Endothelial cell of umbilical vein (primary cell): ENCODE data around the gene BLTP3B. TPM values are rescaled to one million over a fixed set of nuclear protein-coding genes. Genes with fewer than 3 reads are reported as not detected.

Experiments
- BruUV-seq: library from RNA; stranded (reverse); fragments of 400-500 nt; replicated peaks from 2 replicates; lab custom pipeline; 2021; lab: Mats Ljungman, UMichigan
- CTCF ChIA-PET: fragments of 300-600, 350-600 bp; sonication (Branson Sonifier 250); formaldehyde crosslinking; loops from one replicate; lab custom pipeline; 2021; ENCODE audit warnings: antibody characterized with exemption, inconsistent platforms; lab: Charles Lee
- POLR2A ChIA-PET: fragments of 300-600, 350-600 bp; sonication (Branson Sonifier 250); formaldehyde crosslinking; loops from one replicate; lab custom pipeline; 2021; ENCODE audit warnings: antibody characterized with exemption, inconsistent platforms; lab: Charles Lee
- DNase-seq: peaks from one replicate; pipeline ENCODE4 v3.0.0-alpha.2; 2011; ENCODE audit warnings: low read depth, low spot score
- FAIRE-seq: peaks from 2 replicates; lab custom pipeline; 2011; peaks lifted over from hg19 to GRCh38; lab: Jason Lieb, UNC
- H2AFZ ChIP-seq: 2 replicates; pipeline ENCODE4 v1.6.0; 2012; ENCODE audit warnings: low read depth, low read length, control low read depth, inconsistent platforms
- H3K27ac ChIP-seq: 2 replicates; pipeline ENCODE4 v1.5.1; 2011; ENCODE audit warnings: low read depth, mild to moderate bottlenecking, control low read depth, low read length, moderate library complexity; ENCODE audit not compliant: insufficient read depth
- H3K27me3 ChIP-seq, 2 experiments: 2 replicates each; pipeline versions ENCODE4 v1.6.0 to v1.6.1; 2011; ENCODE audit warnings: low read length in 2 of 2, mixed read lengths in 1 of 2; ENCODE audit not compliant: control insufficient read depth in 2 of 2, insufficient read depth in 2 of 2
- H3K36me3 ChIP-seq, 2 experiments: 2 replicates in 1 of 2; 3 replicates in 1 of 2; pipeline ENCODE4 v1.5.1; 2011; ENCODE audit warnings: low read length in 2 of 2, mild to moderate bottlenecking in 1 of 2, moderate library complexity in 1 of 2; ENCODE audit not compliant: control insufficient read depth in 2 of 2, insufficient read depth in 2 of 2; ENCODE audit errors: extremely low read depth in 1 of 2
- H3K4me1 ChIP-seq: 3 replicates; pipeline ENCODE4 v1.5.1; 2011; ENCODE audit warnings: mild to moderate bottlenecking, low read length; ENCODE audit not compliant: control insufficient read depth, insufficient read depth; ENCODE audit errors: extremely low read depth
- H3K4me2 ChIP-seq: 2 replicates; pipeline ENCODE4 v1.6.1; 2011; ENCODE audit warnings: low read length, control low read depth, mixed read lengths; ENCODE audit not compliant: insufficient read depth
- H3K4me3 ChIP-seq, 3 experiments: fragments of 200-600 bp in 1 of 3; sonication (generic), shearing (Covaris generic) in 1 of 3; replicated peaks in 1 of 3; 2 replicates each; pipeline ENCODE4 v1.5.1; 2011 to 2016; ENCODE audit warnings: control low read depth in 3 of 3, low read length in 3 of 3, mild to moderate bottlenecking in 2 of 3, inconsistent platforms in 1 of 3, low read depth in 1 of 3, moderate library complexity in 1 of 3; ENCODE audit not compliant: insufficient read depth in 1 of 3
- H3K79me2 ChIP-seq: 2 replicates; pipeline ENCODE4 v1.6.0; 2012; ENCODE audit warnings: low read length, inconsistent platforms; ENCODE audit not compliant: control insufficient read depth, insufficient read depth
- H3K9ac ChIP-seq: replicated peaks from 2 replicates; pipeline ENCODE3; 2011; ENCODE audit warnings: low read length, control low read depth; ENCODE audit not compliant: insufficient read depth; ENCODE audit errors: extremely low read depth
- H3K9me1 ChIP-seq: replicated peaks from 3 replicates; pipeline ENCODE4 v1.6.0; 2011; ENCODE audit warnings: mild to moderate bottlenecking, low read length; ENCODE audit not compliant: control insufficient read depth, insufficient read depth; ENCODE audit errors: extremely low read depth
- H3K9me3 ChIP-seq: replicated peaks from 2 replicates; pipeline ENCODE4 v1.5.1; 2012; ENCODE audit warnings: low read length, inconsistent platforms; ENCODE audit not compliant: control insufficient read depth, insufficient read depth
- H4K20me1 ChIP-seq: replicated peaks from 2 replicates; pipeline ENCODE3; 2011; ENCODE audit warnings: mild to moderate bottlenecking, low read length; ENCODE audit not compliant: control insufficient read depth, insufficient read depth; ENCODE audit errors: extremely low read depth
- EZH2 ChIP-seq: IDR thresholded peaks from 2 replicates; pipeline ENCODE4 v1.6.1; 2012; ENCODE audit warnings: borderline replicate concordance, low read depth, mild to moderate bottlenecking, moderate library complexity, low read length, inconsistent platforms; ENCODE audit not compliant: severe bottlenecking
- FOS ChIP-seq: IDR thresholded peaks from 2 replicates; pipeline ENCODE4 v1.6.1; 2011; ENCODE audit warnings: mild to moderate bottlenecking, low read length, moderate library complexity, borderline replicate concordance; ENCODE audit not compliant: insufficient read depth
- GATA2 ChIP-seq: IDR thresholded peaks from 2 replicates; pipeline ENCODE4 v1.7.0; 2011; ENCODE audit warnings: low read depth, mild to moderate bottlenecking, moderate library complexity, mixed read lengths, low read length; ENCODE audit not compliant: insufficient read length, insufficient read depth
- JUN ChIP-seq: IDR thresholded peaks from 2 replicates; pipeline ENCODE4 v1.6.1; 2011; ENCODE audit warnings: borderline replicate concordance, low read depth; ENCODE audit not compliant: insufficient read length, insufficient read depth
- MYC ChIP-seq: IDR thresholded peaks from one replicate; pipeline ENCODE4 v1.6.1; 2011; ENCODE audit warnings: mild to moderate bottlenecking, low read depth, low read length
- POLR2A ChIP-seq: IDR thresholded peaks from 2 replicates; pipeline ENCODE4 v1.6.1; 2012; ENCODE audit warnings: low read depth, mild to moderate bottlenecking, control low read depth, low read length
- POLR2AphosphoS5 ChIP-seq: IDR thresholded peaks from 2 replicates; pipeline ENCODE4 v1.6.1; 2012; ENCODE audit warnings: low read depth, mild to moderate bottlenecking, control low read depth, low read length, moderate library complexity; ENCODE audit not compliant: insufficient read depth
- dilution Hi-C: fragments of 300-500 bp; cut with MboI; formaldehyde crosslinking; loops from one replicate; pipeline ENCODE4 v1.15.0; 2019; ENCODE audit warnings: low sequenced_read_pairs; ENCODE audit not compliant: extremely low pct_ligation_motif_present
- intact Hi-C: fragments of 100-400 bp; cut with micrococcal nuclease; formaldehyde crosslinking; loops from one replicate; pipeline ENCODE4 v1.10.0; 2022
- polyA plus RNA-seq, 4 experiments: library from polyadenylated mRNA; depleted of rRNA in 3 of 4; stranded (reverse) in 3 of 4; unstranded in 1 of 4; fragments of >200 nt; gene quantifications; 2 replicates each; pipeline versions ENCODE4 v1.2.1 to v1.2.3, GENCODE V29; 2011 to 2012; ENCODE audit warnings: missing spikeins in 1 of 4
- total RNA-seq: library from RNA; stranded (reverse); gene quantifications from 2 replicates; pipeline ENCODE4 v1.2.3, GENCODE V29; 2021
- TF ChIP-seq, protein P1 (sequence below): IDR thresholded peaks from 2 replicates; pipeline ENCODE4 v1.6.1; 2011; ENCODE audit not compliant: insufficient read depth, insufficient read length
- TF ChIP-seq, protein P2 (sequence below), 2 donors: IDR thresholded peaks; 1 replicate in 1 of 2; 2 replicates in 1 of 2; pipeline ENCODE4 v1.5.1; 2011; ENCODE audit warnings: low read length in 2 of 2, mild to moderate bottlenecking in 2 of 2, moderate library complexity in 2 of 2, control low read depth in 1 of 2, inconsistent platforms in 1 of 2, low read depth in 1 of 2; ENCODE audit not compliant: insufficient read depth in 1 of 2; ENCODE audit errors: extremely low read depth in 1 of 2

The BLTP3B gene
- total and polyA plus RNA-seq, 2 donors (not counting 3 experiments of a cell fraction or from before 2014, with no cell fraction given): 5.4 to 17.9 TPM

- Histone ChIP-seq H3K4me2 (no peak overlapping the region), H3K36me3 (no peaks in the 10 kb centered on the region), H3K9me3 (no peaks in the 10 kb centered on the region), H3K79me2 (peaks cover 60% of the 10 kb centered on the region), H3K4me3 (no peak overlapping the region), H3K9me1 (no peaks in the 10 kb centered on the region), H4K20me1 (no peaks in the 10 kb centered on the region), H3K9ac (no peak overlapping the region), H3K27ac (no peak overlapping the region), H3K27me3 (no peaks in the 10 kb centered on the region), H2AFZ (no peak overlapping the region), H3K4me1 (peaks cover 4% of the 10 kb centered on the region)
- intact Hi-C loops: no loop called here
- no peak for TF ChIP-seq GATA2
- DNase-seq (no peak), FAIRE-seq (no peak)
- ChIA-PET POLR2A (no interaction called here), CTCF (interaction anchor here (0.7 to 1.0 kb wide), 2 partner anchors 65 to 356 kb away, joined by 4 read pairs; no protein-coding TSS in a partner anchor)
- no TSS peak for BruUV-seq
- dilution Hi-C loops: no loop called here
These were observed 19.2 kb downstream of the BLTP3B start for GRCh38 chr12:100123316-100124095.

GRCh38 chr12:100120355-100120754 lies 22.3 kb downstream of the BLTP3B start:
- ChIA-PET POLR2A (no interaction called here), CTCF (interaction anchor here (1.6 kb wide), 1 partner anchor 285 kb away, joined by 3 read pairs; no protein-coding TSS in a partner anchor)
- FAIRE-seq (no peak), DNase-seq (no peak)
- H3K4me2 ChIP-seq: no peak overlapping the region
- H3K79me2 ChIP-seq: peaks cover 61% of the 10 kb centered on the region
- H3K9ac ChIP-seq: no peak overlapping the region
- intact Hi-C loops (no loop called here), dilution Hi-C loops (no loop called here)
- H3K9me3 ChIP-seq: no peaks in the 10 kb centered on the region
- H3K4me3 ChIP-seq: no peak overlapping the region
- H3K27ac ChIP-seq: no peak overlapping the region
- TF ChIP-seq JUN (no peak), FOS (no peak), POLR2AphosphoS5 (no peak), POLR2A (no peak), MYC (no peak), EZH2 (no peak), GATA2 (no peak)
- TF ChIP-seq, protein P1, sequence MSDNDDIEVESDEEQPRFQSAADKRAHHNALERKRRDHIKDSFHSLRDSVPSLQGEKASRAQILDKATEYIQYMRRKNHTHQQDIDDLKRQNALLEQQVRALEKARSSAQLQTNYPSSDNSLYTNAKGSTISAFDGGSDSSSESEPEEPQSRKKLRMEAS: no peak
- TF ChIP-seq, protein P2, sequence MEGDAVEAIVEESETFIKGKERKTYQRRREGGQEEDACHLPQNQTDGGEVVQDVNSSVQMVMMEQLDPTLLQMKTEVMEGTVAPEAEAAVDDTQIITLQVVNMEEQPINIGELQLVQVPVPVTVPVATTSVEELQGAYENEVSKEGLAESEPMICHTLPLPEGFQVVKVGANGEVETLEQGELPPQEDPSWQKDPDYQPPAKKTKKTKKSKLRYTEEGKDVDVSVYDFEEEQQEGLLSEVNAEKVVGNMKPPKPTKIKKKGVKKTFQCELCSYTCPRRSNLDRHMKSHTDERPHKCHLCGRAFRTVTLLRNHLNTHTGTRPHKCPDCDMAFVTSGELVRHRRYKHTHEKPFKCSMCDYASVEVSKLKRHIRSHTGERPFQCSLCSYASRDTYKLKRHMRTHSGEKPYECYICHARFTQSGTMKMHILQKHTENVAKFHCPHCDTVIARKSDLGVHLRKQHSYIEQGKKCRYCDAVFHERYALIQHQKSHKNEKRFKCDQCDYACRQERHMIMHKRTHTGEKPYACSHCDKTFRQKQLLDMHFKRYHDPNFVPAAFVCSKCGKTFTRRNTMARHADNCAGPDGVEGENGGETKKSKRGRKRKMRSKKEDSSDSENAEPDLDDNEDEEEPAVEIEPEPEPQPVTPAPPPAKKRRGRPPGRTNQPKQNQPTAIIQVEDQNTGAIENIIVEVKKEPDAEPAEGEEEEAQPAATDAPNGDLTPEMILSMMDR (IDR thresholded peaks at IDR 0.05; ENCODE audit: extremely low read depth in 1 of 2, insufficient read depth in 1 of 2, low read depth in 1 of 2, low read length in 2 of 2): no peak
- BruUV-seq: no TSS peak
- H4K20me1 ChIP-seq: no peaks in the 10 kb centered on the region
- H3K4me1 ChIP-seq: no peaks in the 10 kb centered on the region
- H3K36me3 ChIP-seq: no peaks in the 10 kb centered on the region
- no peaks in the 10 kb centered on the region for H3K9me1 ChIP-seq
- no peak overlapping the region for H2AFZ ChIP-seq
- no peaks in the 10 kb centered on the region for H3K27me3 ChIP-seq
